HG03103 (cell line): ENCODE data around the gene HSD17B14.
"Not testable (repeated sequence)": the region's sequence is repeated elsewhere in the genome, so short reads cannot be mapped to it uniquely, and the experiment has no call there.

ENCODE experiments used
- ATAC-seq: cut with Tn5 transposase; IDR thresholded peaks from one replicate; pipeline ENCODE4 v1.9.1; 2021; ENCODE audit warnings: low read depth; ENCODE audit not compliant: unreplicated experiment

The HSD17B14 gene

GRCh38 chr19:48802623-48803022 is 33.7 kb downstream of the HSD17B14 start:
- no peak for ATAC-seq

- ATAC-seq: no peak
Observed at GRCh38 chr19:48799358-48800300, 36.7 kb downstream of the HSD17B14 start.

- ATAC-seq: no peak
Observed at GRCh38 chr19:48798937-48799336, 37.4 kb downstream of the HSD17B14 start.

- ATAC-seq: no peak
Observed at GRCh38 chr19:48797103-48797502, 39.2 kb downstream of the HSD17B14 start.

- ATAC-seq: no peak
Observed at GRCh38 chr19:48796298-48797083, 39.8 kb downstream of the HSD17B14 start.

GRCh38 chr19:48795685-48796070 is 40.6 kb downstream of the HSD17B14 start:
- no peak for ATAC-seq

GRCh38 chr19:48795055-48795684 is 41.1 kb downstream of the HSD17B14 start:
- ATAC-seq: peak; percentile 67

- ATAC-seq: no peak
Observed at GRCh38 chr19:48794291-48794690, 42.0 kb downstream of the HSD17B14 start.

GRCh38 chr19:48793271-48793670 is 43.0 kb downstream of the HSD17B14 start:
- no peak for ATAC-seq

- not testable (repeated sequence) for ATAC-seq
Observed at GRCh38 chr19:48787331-48787730, 49.0 kb downstream of the HSD17B14 start.

- not testable (repeated sequence) for ATAC-seq
Observed at GRCh38 chr19:48786422-48786821, 49.9 kb downstream of the HSD17B14 start.

GRCh38 chr19:48784527-48784926 is 51.8 kb downstream of the HSD17B14 start:
- no peak for ATAC-seq

GRCh38 chr19:48780631-48781391 is 55.5 kb downstream of the HSD17B14 start:
- ATAC-seq: no peak

GRCh38 chr19:48779636-48780035 is 56.7 kb downstream of the HSD17B14 start:
- no peak for ATAC-seq

GRCh38 chr19:48777720-48778119 is 58.6 kb downstream of the HSD17B14 start:
- ATAC-seq: no peak

- no peak for ATAC-seq
Observed at GRCh38 chr19:48777139-48777538, 59.2 kb downstream of the HSD17B14 start.

- ATAC-seq: no peak
Observed at GRCh38 chr19:48772503-48772953, 63.8 kb downstream of the HSD17B14 start.

GRCh38 chr19:48770734-48771472 is 65.4 kb downstream of the HSD17B14 start:
- no peak for ATAC-seq

- no peak for ATAC-seq
Observed at GRCh38 chr19:48770266-48770665, 66.0 kb downstream of the HSD17B14 start.
